ENCODE data around the gene KCNK15.

- no peak for TF ChIP-seq POLR2A (IDR thresholded peaks at IDR 0.05)
- no peak for TF ChIP-seq CTCF (IDR thresholded peaks at IDR 0.05)
Measured at GRCh38 chr20:44769481-44769863, 23.8 kb downstream of the KCNK15 start.
